Stimulated activated CD4-positive, alpha-beta T cell treated with anti-CD3 and anti-CD28 coated beads, Interleukin-1b, Interleukin-23, amount 100 ng/mL, for 4 hours (primary cell): ENCODE data around the gene FBXO31.
"Not testable (repeated sequence)": the region's sequence is repeated elsewhere in the genome, so short reads cannot be mapped to it uniquely, and the experiment has no call there.

Experiments used
- DNase-seq, 2 donors: peaks; one replicate each; pipeline ENCODE4 v3.0.0-alpha.2; 2020; ENCODE audit warnings: low read depth in 2 of 2

Gene FBXO31

GRCh38 chr16:87365021-87365713, 18.4 kb downstream of the FBXO31 start:
- no peak for DNase-seq

DNA sequence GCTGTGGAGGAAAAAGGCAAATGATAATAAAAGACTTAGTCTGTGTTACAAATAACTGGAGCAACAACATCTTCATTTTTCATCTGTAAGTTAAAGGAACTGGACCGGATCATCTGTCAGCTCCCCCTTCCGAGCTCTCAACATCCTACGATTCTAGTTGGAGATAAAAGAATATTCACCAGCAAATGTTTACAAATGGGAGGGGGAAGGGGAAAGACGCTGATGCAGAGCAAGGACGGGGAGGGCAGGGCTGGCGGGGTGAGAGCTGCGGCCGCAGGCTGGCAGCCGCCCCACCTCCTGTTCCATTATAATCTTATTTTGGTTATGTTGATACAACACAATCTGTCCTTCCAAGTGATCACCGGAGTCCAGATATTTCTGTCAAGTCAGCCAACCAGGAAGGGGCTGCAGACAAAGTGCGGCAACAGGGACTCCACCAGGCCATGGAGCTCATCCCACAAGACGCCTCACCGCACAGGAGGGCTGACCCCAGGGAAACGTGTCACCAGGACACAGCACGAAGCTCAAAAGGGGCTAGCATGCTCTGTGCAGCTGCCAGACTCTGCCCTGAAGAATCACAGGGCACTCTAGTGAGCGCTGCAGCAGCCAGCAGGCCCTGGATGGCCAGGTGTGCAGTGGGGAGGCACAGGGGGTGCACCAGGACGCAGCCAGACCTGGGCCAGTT, 19.7 kb downstream of the FBXO31 start:
- no peak for DNase-seq

DNA sequence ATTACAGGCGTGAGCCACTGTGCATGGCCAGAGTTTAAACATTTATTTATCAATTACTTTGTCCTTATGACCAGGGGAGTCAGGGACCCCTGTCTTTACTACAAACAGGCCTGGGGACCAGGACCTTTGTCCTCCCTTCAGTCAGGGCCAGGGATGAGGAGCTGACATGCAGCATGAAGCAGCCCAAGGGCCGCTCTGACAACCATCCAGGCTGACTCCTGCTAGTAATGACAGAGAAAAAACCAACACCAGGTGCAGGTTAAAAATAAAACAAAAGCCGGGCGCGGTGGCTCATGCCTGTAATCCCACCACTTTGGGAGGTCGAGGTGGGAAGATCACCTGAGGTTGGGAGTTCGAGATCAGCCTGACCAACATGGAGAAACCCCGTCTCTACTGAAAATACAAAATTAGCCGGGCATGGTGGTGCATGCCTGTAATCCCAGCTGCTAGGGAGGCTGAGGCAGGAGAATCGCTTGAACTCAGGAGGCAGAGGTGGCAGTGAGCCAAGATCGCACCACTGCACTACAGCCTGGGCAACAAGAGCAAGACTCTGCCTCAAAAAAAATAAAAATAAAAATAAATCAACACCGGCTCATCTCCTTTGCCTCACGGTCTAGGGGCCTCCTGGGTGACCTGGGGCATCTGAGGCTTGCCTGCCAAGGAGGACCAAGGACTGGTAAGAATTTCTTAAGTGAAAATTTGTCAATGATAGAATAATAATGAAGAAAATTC, 20.6 kb downstream of the FBXO31 start:
- not testable (repeated sequence) for DNase-seq

DNA sequence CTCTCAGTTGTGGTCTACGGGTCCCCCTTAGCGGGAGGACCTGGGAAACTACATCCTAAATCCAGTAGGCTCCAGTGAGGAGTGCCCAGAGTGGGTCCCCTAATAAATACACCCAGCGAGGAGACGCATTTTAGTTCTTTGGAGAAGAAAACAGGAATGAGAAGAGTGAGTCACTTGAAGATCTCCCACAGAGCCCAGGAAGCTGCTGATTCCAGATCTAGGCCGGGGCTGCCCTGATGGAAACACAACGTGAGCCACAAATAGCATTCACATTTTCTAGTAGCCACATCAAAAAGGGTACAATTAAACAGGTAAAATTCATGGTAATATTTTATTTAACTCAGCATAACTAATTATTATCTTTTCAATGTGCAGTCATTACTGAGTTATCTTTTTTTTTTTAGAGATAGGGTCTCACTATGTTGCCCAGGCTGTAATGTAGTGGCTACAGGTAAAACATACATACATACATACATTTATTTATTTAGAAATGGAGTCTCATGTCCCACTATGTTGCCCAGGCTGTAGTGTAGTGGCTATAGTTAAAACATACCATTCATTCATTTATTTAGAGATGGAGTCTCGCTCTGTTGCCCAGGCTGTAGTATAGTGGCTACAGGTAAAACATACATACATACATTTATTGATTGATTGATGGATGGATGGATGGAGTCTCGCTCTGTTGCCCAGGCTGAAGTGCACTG, 21.5 kb downstream of the FBXO31 start:
- DNase-seq: no peak

DNA sequence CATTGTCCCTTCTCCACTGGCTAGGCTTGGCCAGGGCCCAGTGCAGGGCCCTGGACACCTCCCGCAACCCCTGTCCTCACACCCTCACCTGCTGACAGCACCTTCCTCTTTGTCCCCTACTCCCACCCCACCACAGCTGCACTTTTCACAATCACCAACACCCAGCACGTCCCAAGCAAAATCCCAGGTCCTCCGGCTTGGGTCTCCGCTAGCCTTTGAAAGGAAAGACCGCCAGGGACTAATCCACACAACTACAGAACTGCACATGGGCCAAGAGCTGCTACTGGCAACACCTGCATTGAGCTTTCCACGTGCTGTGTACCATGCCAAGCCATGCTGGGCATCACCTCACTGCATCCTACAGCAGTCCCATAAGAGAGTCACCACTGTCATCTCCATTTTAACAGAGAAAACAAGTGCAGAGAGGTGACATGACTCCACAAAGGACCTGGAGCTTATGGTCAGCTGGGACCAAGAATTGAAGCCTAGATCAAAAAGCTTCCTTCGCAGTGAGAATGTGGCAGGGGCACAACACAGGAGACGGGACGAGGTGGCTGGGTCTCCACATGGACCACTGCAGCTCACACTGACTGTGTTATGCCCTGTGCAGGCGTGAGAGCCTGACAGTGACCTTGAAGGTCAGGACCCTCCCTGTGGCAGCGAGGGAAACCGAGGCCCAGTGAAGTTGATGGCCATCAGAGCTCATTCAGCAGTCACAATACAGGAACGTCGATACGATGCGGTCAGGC, 22.5 kb downstream of the FBXO31 start:
- no peak for DNase-seq

- DNase-seq: no peak
These were observed 24.5 kb downstream of the FBXO31 start for GRCh38 chr16:87359121-87359520.

DNA sequence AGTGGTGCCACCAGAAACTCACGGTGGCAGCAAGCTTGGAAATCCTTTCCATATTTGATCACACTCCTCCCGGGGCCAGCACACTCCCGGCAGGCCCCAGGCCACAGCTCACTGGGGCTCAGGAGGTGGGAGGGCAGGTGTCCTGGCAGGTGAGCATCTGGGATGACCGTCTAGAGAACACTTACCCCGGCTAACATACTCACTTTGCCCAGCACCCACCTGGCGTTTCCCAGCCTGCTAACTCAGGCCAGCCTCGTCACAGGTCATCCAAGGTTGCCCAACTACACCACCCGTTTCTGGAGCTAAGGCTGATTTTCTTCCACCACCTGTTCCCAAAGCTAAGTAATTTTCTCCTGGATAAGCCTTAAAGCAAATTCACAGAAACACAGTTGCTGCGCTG, 24.9 kb downstream of the FBXO31 start:
- no peak for DNase-seq

- DNase-seq: no peak
These were observed 25.3 kb downstream of the FBXO31 start for GRCh38 chr16:87358250-87358649.

GRCh38 chr16:87356491-87356853, 27.1 kb downstream of the FBXO31 start:
- DNase-seq: no peak

GRCh38 chr16:87353613-87354012, 30.0 kb downstream of the FBXO31 start:
- DNase-seq: no peak

DNA sequence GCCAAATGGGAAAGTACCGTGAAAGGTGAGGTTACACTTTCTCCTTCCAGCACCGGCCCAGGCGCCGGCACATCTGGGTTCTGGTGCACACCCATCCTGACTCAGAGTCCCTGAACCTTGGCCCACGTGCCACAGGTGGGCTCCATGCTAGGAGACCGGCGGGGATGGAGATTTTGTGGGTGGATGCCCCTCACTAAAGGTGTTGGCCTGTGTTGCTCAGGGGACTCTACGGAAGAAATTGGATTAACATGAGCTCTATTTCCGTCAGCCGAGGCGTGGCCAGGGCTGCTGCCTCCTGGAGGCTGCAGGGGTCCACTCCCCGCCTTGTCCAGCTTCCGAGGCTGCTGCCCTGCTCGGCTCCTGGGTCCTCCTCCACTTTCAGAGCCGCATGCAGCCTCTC, 30.8 kb downstream of the FBXO31 start:
- DNase-seq: no peak

DNA sequence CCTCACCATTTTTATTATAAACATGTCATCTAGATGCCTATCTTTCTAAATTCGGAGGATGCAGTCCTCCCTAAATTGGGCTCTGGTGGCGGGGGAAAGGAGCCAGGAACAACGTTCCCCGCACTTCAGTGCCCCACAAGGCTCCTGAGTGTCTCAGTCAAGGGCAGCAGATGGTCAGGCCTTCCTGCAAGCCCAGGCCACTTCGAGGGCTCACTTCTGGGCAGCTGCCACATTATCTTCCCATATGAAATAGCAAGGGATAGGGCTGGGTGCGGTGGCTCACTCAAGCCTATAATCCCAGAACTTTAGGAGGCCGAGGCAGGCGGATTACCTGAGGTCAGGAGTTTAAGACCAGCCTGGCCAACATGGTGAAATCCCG, 32.3 kb downstream of the FBXO31 start:
- DNase-seq: no peak

- DNase-seq: no peak
These were observed 32.8 kb downstream of the FBXO31 start for GRCh38 chr16:87350681-87351319.

DNA sequence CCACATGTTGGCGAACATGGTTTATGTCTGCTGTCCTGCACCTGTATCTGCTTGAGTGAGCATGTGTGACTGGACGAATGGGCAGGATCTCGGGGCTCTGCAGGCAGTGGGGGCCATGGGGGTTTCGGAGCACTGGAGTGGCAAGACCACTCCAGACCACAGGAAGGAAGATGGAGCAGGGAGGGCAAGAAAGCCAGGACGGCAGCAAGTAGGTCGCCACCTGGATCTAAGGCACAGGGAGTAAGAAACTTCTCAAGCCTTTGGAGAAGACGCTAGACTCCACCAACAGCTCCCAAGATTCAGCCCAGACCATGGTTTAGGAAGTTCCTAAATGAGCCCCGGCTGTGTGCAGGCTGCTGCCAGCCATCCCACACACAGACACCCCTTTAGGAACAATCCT, 33.5 kb downstream of the FBXO31 start:
- DNase-seq: no peak

DNA sequence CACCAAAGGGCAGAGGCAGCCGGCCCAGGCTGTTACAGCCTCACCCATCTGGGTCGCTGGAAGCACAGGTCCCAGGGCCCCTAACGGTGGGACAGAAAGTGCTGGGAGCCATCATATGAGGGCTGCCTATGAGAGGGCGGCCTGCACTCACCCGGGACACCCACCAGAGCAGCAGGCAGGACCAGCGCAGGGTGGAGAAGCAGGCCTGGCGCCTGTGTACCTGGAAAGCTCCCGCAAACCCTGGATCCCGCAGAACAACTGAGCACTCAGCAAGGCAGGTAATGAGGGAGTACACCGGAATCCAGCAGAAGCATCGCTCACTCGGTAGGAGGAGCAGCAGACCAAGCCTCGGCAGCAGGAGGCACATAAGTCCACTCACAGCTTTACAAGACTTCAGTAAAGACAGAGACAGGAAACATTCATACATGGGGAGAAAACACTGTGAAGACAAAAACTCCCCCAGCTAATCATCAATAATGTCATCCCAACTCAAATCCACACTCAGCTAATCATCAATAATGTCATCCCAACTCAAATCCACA, 34.9 kb downstream of the FBXO31 start:
- no peak for DNase-seq

DNA sequence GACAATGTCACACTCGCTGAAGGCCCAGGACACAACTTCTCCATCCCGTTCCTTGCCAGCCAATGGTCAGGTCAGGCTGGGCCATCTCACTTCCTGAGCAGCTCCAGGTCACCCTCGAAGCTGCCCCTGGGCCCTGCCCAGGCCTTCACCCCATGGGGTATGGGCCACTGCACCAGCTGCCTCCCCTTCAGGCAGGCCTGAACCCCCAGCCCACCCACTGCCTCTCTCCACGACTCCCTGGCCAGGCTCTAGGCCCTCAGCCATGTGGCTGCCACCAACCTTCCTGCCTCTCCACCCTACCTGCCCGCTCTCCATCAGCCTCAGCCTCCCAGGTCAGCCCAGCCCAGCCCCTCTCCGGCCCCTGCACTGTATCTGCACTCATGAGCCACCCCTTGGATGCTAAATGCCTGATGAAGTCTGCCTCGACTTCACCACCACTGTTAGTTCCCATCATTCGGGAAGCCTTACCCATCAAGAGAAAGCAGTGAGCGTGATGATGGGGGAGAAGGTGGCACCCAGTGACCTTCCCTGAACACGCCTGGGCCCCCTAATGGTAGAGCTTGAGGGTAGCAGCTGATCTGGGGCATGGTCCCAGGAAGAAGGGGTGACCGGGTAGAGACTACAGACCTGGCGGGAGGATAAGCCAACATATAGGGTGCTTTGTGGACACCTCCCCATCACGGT, 35.5 kb downstream of the FBXO31 start:
- DNase-seq: no peak

DNA sequence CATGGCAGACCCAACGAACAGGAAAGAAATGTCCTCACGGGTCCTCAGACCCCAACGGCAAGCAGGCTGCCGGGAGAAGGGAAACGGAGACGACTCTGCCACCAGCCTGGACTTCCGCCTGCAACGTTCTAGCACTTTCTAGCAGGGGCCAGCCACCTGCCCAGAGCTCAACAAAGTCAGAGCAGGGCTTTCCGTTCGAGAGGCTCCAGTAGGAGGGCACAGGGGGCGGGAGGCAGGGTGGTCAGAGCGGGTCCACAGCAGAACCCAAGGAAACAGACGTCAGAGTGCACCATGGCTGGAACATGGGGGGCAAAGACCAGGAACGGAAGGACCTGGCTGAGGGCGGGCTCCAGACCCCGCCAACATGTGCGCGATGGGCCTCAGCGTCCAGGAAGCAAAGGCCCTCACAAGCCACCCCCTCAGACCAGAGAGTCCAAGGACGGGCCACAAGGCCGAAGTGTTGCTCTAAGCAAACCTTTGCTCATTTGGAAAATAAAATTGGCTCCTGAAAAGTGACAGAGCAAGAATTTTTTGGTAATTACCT, 37.0 kb downstream of the FBXO31 start:
- no peak for DNase-seq

- no peak for DNase-seq
These were observed 37.7 kb downstream of the FBXO31 start for GRCh38 chr16:87345726-87346424.

DNA sequence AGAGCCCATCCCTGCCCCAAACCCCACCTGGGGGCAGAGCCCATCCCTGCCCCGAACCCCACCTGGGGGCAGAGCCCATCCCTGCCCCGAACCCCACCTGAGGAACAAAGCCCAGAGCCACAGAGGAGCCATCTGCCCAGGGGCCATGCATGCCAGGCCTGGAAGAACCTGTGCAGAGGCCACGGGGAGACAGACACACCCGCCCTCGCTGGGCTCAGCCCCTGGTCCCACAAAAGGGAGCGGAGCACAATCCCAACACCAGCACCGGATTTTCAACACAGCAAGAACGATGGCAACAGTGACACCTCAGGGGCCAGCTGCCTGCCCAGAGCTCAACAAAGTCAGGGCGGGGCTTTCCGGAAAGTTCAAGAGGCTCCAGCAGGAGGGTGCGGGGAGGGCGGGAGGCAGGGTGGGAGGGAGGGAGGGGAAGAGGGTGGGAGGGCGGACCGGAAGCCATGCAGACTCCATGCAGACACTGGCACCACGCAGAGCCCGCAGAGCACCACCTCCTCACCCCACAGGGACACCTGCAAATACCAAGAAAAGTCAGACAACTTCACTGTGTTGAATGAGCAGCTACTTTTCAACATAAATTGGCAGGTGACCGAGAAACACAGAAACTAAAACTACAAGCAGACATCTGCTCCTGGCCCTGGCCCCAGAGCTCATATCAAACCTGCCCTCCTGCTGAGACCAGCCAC, 38.5 kb downstream of the FBXO31 start:
- DNase-seq: peak; percentile 13 to 34
